ENCODE data around the gene TIMP2.

DNA sequence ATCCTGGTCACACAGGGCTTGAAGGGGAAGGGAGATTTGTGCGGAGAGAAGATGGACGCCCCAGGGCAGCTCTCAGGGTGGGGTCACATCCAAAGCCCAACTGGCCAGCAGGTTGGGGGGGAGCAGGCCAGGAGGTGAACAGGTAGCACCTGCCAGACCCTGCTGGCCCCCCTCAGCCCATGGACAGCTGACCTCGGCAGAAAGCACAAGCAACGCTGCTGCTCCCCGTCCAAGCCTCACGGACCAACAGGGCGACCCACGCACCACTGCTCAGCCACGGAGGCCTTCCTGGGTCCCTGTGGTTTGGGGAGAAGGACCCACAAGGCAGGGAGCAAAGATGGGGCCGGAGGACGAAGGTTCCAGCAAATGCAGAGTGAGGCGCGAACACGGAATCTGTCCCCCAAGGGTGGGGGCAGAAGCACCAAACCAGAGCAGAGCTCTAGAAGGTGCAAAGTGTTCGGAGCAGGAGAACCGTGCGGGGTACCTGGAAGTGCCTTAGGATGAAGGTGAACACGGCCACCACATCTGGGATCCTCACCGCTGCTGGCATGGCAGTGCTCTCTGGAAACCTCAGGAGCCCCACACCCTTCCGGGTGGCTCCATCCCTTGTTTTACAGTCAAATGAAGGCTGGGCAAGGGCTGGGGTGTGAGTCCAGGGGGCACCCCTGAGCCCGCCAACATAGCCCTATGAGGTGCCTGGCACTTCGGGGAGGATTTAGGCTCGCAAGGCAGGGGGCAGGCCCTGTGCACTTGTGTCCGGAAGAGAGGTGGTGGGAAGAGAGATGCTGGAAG is 40.1 kb downstream of the TIMP2 start:
- TF ChIP-seq, protein P1, sequence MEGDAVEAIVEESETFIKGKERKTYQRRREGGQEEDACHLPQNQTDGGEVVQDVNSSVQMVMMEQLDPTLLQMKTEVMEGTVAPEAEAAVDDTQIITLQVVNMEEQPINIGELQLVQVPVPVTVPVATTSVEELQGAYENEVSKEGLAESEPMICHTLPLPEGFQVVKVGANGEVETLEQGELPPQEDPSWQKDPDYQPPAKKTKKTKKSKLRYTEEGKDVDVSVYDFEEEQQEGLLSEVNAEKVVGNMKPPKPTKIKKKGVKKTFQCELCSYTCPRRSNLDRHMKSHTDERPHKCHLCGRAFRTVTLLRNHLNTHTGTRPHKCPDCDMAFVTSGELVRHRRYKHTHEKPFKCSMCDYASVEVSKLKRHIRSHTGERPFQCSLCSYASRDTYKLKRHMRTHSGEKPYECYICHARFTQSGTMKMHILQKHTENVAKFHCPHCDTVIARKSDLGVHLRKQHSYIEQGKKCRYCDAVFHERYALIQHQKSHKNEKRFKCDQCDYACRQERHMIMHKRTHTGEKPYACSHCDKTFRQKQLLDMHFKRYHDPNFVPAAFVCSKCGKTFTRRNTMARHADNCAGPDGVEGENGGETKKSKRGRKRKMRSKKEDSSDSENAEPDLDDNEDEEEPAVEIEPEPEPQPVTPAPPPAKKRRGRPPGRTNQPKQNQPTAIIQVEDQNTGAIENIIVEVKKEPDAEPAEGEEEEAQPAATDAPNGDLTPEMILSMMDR (conservative IDR thresholded peaks at IDR 0.05; ENCODE audit: low read depth, low read length), result no peak
- TF ChIP-seq EZH2 (IDR thresholded peaks at IDR 0.05; ENCODE audit: borderline replicate concordance, low read depth, low read length, poor library complexity, severe bottlenecking), result no peak

All from A673 (cell line).